Astrocyte of the cerebellum (primary cell): ENCODE results near the gene SNX33.

ENCODE experiments used
- DNase-seq: peaks from one replicate; pipeline ENCODE4 v3.0.0-alpha.2; 2011; ENCODE audit warnings: low read depth
- H3K4me3 ChIP-seq: 2 replicates; pipeline ENCODE4 v1.5.1; 2011; ENCODE audit warnings: mild to moderate bottlenecking, low read depth, low read length, moderate library complexity
- CTCF ChIP-seq: IDR thresholded peaks from 2 replicates; pipeline ENCODE4 v1.5.1; 2012; ENCODE audit warnings: low read length, low read depth, moderate library complexity, mild to moderate bottlenecking; ENCODE audit errors: missing control alignments
- in situ Hi-C: cut with HindIII; loops from 2 replicates; pipeline ENCODE4 v1.10.0; 2017; ENCODE audit warnings: low sequenced_read_pairs

The SNX33 gene

DNA sequence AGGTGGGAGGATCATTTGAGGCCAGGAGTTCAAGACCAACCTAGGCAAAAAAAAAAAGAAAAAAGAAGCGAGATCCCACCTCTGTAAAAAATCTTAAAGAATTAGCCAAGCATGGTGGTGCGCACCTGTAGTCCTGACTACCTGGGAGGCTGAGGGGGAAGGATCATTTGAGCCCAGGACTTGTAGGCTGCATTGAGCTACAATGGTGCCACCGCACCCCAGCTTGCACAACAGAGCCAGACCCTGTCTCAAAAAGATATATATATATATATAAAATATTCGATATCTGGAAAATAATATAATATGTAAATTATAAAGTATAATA lies 6.6 kb upstream of the SNX33 start:
- H3K4me3 ChIP-seq = peak overlapping the region; percentile 90
- no peak for DNase-seq
- in situ Hi-C loops = loop anchor here (25.0 kb wide), 2 partner anchors 171 to 179 kb away; partner anchors contain the start of gene SIN3A
- TF ChIP-seq CTCF = no peak

DNA sequence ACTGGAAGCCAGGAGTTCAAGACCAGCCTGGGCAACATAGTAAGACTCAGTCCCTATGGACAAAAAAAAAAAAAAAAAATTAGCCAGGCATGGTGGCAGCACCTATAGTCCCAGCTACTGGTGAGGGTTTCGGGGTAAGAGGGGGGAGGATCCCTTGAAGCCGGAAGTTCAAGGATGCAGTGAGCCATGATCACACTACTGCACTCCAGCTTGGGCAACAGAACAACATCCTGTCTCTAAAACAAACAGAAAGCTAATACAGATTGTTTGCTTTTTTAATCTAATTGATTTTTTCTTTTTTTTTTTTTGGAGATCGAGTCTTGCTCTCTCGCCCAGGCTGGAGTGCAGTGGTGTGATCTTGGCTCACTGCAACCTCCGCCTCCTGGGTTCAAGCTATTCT lies 6.1 kb upstream of the SNX33 start:
- no peak for TF ChIP-seq CTCF

DNA sequence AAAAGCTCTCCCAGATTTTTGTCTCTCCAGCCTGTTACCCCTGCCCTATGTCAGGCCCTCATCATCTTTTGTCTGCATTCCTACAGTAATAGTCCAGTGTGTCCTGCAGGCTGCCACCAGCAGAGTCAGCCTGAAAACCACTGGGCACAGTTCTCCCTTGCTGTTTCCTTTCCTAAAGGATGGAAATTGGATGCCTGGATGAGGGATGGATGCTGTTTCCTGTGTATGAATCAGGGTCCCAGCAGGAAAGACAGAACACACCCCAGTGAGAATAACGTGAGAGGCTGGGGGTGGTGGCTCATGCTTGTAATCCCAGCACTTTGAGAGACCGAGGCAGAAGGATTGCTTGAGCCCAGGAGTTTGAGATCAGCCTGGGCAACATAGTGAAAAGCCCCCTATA lies 3.3 kb upstream of the SNX33 start:
- no peak overlapping the region for H3K4me3 ChIP-seq
- no peak for DNase-seq
- no peak for TF ChIP-seq CTCF
- in situ Hi-C loops = loop anchor here (25.0 kb wide), 2 partner anchors 168 to 182 kb away; partner anchors contain the start of gene SIN3A

More for the DNA sequence above, 6.1 kb upstream of the SNX33 start:
- in situ Hi-C loops = loop anchor here (25.0 kb wide), 2 partner anchors 171 to 179 kb away; partner anchors contain the start of gene SIN3A
- no peak overlapping the region for H3K4me3 ChIP-seq
- DNase-seq = no peak

- DNase-seq = no peak
- no peak for TF ChIP-seq CTCF
- in situ Hi-C loops = loop anchor here (25.0 kb wide), 2 partner anchors 166 to 184 kb away; partner anchors contain the start of gene SIN3A
- peak overlapping the region; percentile 87 for H3K4me3 ChIP-seq
Measured at GRCh38 chr15:75646112-75646943, 1.4 kb upstream of the SNX33 start.

GRCh38 chr15:75646944-75647364 lies 758 bp upstream of the SNX33 start:
- no peak for DNase-seq
- no peak for TF ChIP-seq CTCF
- in situ Hi-C loops = loop anchor here (25.0 kb wide), 2 partner anchors 165 to 185 kb away; partner anchors contain the start of gene SIN3A
- H3K4me3 ChIP-seq = peak overlapping the region; percentile 87

GRCh38 chr15:75648156-75649000 lies 666 bp downstream of the SNX33 start:
- no peak for TF ChIP-seq CTCF
- in situ Hi-C loops = loop anchor here (25.0 kb wide), 2 partner anchors 164 to 186 kb away; partner anchors contain the start of gene SIN3A
- no peak for DNase-seq
- peak overlapping the region; percentile 87 for H3K4me3 ChIP-seq
